BE2C (cell line): ENCODE measurements around the gene CER1.

Source experiments
- DNase-seq: peaks from one replicate; pipeline ENCODE4 v3.0.0-alpha.2; 2020
- H3K27me3 ChIP-seq: fragments of 250-450 bp; sonication (Bioruptor Pico); 2 replicates; pipeline ENCODE4 v1.5.1; 2020; ENCODE audit warnings: mild to moderate bottlenecking
- H3K36me3 ChIP-seq: fragments of 250-450 bp; sonication (Bioruptor Pico); 2 replicates; pipeline ENCODE4 v1.5.1; 2020; ENCODE audit warnings: mild to moderate bottlenecking
- H3K4me1 ChIP-seq: fragments of 250-450 bp; sonication (Bioruptor Pico); 2 replicates; pipeline ENCODE4 v1.5.1; 2020
- H3K4me3 ChIP-seq: 2 replicates; pipeline ENCODE4 v1.5.1; 2011; ENCODE audit warnings: low read depth, low read length
- H3K9me3 ChIP-seq: fragments of 250-450 bp; sonication (Bioruptor Pico); 2 replicates; pipeline ENCODE4 v1.5.1; 2020
- TF ChIP-seq, protein P1 (sequence below): IDR thresholded peaks from 2 replicates; pipeline ENCODE4 v1.5.1; 2012; ENCODE audit warnings: mild to moderate bottlenecking, low read depth, low read length

Gene CER1

DNA sequence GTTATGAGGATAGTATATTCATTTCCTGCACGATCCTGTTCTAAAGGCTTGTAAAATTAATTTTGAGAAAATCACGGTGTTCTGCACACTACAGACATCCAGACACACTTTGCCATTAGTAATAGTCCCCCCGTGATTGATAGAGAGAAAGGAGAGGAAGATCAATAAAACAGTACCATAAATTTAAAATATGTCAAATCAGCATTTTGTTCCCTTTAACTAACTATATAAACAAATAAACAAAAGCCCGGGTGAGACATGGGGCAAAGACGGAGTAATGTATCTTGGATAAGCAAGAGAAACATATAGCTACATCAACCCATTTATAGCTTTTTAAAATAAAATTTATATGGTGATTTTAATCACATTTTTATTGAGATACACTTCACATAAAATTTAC, 10.6 kb upstream of the CER1 start:
- TF ChIP-seq, protein P1, sequence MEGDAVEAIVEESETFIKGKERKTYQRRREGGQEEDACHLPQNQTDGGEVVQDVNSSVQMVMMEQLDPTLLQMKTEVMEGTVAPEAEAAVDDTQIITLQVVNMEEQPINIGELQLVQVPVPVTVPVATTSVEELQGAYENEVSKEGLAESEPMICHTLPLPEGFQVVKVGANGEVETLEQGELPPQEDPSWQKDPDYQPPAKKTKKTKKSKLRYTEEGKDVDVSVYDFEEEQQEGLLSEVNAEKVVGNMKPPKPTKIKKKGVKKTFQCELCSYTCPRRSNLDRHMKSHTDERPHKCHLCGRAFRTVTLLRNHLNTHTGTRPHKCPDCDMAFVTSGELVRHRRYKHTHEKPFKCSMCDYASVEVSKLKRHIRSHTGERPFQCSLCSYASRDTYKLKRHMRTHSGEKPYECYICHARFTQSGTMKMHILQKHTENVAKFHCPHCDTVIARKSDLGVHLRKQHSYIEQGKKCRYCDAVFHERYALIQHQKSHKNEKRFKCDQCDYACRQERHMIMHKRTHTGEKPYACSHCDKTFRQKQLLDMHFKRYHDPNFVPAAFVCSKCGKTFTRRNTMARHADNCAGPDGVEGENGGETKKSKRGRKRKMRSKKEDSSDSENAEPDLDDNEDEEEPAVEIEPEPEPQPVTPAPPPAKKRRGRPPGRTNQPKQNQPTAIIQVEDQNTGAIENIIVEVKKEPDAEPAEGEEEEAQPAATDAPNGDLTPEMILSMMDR = no peak
- H3K4me1 ChIP-seq = no peaks in the 10 kb centered on the region
- no peaks in the 10 kb centered on the region for H3K36me3 ChIP-seq
- no peaks in the 10 kb centered on the region for H3K27me3 ChIP-seq
- H3K9me3 ChIP-seq = no peaks in the 10 kb centered on the region
- no peak overlapping the region for H3K4me3 ChIP-seq
- DNase-seq = no peak

- Histone ChIP-seq H3K9me3 (no peaks in the 10 kb centered on the region), H3K4me3 (no peak overlapping the region), H3K27me3 (no peaks in the 10 kb centered on the region), H3K36me3 (no peaks in the 10 kb centered on the region), H3K4me1 (no peaks in the 10 kb centered on the region)
- TF ChIP-seq, protein P1 = no peak
- DNase-seq = no peak
These were observed 8.9 kb upstream of the CER1 start for GRCh38 chr9:14731294-14731981.

GRCh38 chr9:14730461-14730898, 7.9 kb upstream of the CER1 start:
- TF ChIP-seq, protein P1 = no peak
- no peaks in the 10 kb centered on the region for H3K9me3 ChIP-seq
- H3K27me3 ChIP-seq = no peaks in the 10 kb centered on the region
- H3K36me3 ChIP-seq = no peaks in the 10 kb centered on the region
- no peak for DNase-seq
- H3K4me3 ChIP-seq = no peak overlapping the region
- H3K4me1 ChIP-seq = no peaks in the 10 kb centered on the region

- no peak for DNase-seq
- Histone ChIP-seq H3K36me3 (no peaks in the 10 kb centered on the region), H3K9me3 (no peaks in the 10 kb centered on the region), H3K4me3 (no peak overlapping the region), H3K4me1 (no peaks in the 10 kb centered on the region), H3K27me3 (no peaks in the 10 kb centered on the region)
- TF ChIP-seq, protein P1 = no peak
These were observed 768 bp upstream of the CER1 start for GRCh38 chr9:14723301-14723700.

GRCh38 chr9:14719231-14719923, 3.2 kb downstream of the CER1 start:
- H3K4me3 ChIP-seq = no peak overlapping the region
- H3K4me1 ChIP-seq = no peaks in the 10 kb centered on the region
- TF ChIP-seq, protein P1 = no peak
- H3K9me3 ChIP-seq = no peaks in the 10 kb centered on the region
- DNase-seq = no peak
- no peaks in the 10 kb centered on the region for H3K36me3 ChIP-seq
- no peaks in the 10 kb centered on the region for H3K27me3 ChIP-seq

- H3K36me3 ChIP-seq = no peaks in the 10 kb centered on the region
- no peak overlapping the region for H3K4me3 ChIP-seq
- TF ChIP-seq, protein P1 = no peak
- DNase-seq = no peak
- H3K9me3 ChIP-seq = no peaks in the 10 kb centered on the region
- no peaks in the 10 kb centered on the region for H3K27me3 ChIP-seq
- no peaks in the 10 kb centered on the region for H3K4me1 ChIP-seq
These were observed 7.4 kb downstream of the CER1 start for GRCh38 chr9:14715102-14715501.
